Fibroblast of gingiva (primary cell): Measurements from ENCODE around the gene TRIM73.
"Not testable (repeated sequence)": the region's sequence is repeated elsewhere in the genome, so short reads cannot be mapped to it uniquely, and the experiment has no call there.

Source experiments
- DNase-seq: peaks from one replicate; pipeline ENCODE4 v3.0.0-alpha.2; 2011; ENCODE audit warnings: low read depth

Gene TRIM73

DNA sequence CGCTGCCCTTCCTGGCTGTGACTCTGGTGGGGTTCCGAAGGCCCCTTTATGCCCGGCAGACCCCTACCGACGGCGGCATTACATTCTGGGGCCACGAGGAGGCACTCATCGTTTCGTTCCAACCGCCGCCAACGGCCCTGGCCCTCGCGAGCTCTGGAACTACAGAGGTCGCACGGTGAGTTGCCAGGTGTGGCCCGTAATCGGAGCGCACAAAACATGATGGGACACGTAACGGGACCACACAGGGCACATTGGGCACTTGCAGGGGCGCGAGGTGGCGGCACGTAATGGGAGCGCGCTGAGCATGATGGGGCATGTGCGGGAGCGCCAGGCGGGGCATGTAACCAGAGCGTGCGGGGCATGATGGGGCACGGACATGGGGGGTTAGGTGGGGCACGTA lies at the start of gene TRIM73:
Gene TRIM73 (plus strand): TSS at position 301 of the 400 bp plus-strand sequence. CDS start 3,305 bp downstream, outside the sequence.
- not testable (repeated sequence) for DNase-seq

DNA sequence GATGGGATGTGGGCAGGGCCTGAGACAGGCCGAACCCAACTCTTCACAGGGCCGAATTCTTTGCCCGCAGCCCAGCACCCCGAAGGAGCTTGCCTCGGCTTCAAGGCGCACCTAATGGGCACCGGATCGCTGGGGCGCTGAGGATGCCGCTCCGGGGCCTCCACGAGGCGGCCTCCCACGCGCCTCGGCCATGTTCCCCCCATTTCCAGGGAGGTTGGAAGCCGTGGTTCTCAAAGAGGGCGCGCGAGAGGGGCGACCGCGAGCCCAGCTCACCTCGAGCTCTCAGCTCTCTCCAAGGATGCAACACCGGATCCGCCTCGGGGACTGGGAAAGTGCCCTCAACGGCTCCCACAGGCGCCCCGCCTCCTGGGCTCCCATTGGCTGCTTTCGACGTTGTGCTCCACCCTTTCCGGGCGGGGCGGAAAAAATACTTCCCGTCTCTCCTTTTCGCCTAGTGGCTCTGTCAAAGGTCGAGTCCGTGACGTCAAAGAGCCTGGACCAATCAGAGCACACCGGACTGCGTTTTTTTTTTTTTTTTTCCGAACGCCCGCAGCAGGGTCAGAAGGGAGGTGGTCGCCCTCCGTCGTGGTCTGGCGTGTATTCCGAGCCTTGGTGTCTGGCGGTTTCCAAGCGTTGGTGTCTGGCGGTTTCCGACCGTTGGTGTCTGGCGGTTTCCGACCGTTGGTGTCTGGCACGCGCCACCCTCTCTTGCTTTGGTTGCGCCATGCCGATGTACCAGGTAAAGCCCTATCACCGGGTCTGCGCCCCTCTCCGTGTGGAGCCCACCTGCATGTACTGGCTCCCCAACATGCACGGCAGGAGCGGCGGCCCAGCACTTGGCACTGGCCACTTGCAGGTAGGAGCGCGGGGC lies 36.5 kb upstream of the TRIM73 start:
- DNase-seq, result not testable (repeated sequence)

DNA sequence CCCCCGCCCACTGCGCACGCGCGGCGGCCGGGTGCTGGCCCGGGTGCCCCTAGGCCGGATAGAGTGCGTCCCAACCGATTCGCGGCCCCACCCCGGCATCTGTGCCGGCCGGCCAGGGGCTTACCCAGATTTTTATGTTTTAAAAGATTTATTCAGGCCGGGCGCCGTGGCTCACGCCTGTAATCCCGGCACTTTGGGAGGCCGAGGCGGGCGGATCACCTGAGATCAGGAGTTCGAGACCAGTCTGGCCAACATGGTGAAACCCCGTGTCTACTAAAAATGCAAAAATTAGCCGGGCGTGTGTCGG lies 35.9 kb upstream of the TRIM73 start:
- not testable (repeated sequence) for DNase-seq

DNA sequence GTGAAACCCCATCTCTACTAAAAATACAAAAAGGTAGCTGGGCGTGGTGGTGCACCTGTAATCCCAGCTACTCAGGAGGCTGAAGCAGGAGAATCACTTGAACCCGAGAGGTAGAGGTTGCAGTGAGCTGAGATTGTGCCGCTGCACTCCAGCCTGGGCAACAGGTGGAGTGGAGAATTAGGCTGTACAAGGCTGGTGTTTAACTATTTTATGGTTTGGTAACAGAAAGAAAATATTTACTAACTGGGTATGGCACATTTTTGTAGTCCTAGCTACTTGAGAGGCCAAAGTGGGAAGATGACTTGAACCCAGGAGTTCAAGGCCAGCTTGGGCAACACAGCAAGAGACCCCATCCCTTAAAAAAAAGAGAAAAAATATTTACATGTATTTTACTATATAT lies 31.4 kb upstream of the TRIM73 start:
- not testable (repeated sequence) for DNase-seq

- not testable (repeated sequence) for DNase-seq
Observed at GRCh38 chr7:75366643-75367042, 28.8 kb upstream of the TRIM73 start.

DNA sequence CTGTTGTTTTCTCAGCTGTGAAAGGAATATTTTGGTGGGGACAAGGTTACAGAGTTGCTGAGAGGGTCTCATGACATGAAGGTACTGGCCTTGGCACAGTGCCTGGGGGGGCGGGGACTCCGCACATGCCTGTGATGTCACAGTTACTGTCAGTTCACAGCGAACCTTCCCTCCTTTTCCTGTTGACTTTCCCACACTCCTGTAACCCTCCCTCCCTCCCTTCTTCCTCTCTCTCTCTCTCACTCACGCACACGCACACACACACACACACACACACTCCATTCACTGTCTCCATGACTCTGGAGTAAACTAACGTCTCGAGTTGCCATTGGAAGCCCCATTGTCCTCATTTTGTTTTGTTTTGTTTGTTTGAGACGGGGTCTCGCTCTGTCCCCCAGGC lies 28.1 kb upstream of the TRIM73 start:
- DNase-seq, result not testable (repeated sequence)

DNA sequence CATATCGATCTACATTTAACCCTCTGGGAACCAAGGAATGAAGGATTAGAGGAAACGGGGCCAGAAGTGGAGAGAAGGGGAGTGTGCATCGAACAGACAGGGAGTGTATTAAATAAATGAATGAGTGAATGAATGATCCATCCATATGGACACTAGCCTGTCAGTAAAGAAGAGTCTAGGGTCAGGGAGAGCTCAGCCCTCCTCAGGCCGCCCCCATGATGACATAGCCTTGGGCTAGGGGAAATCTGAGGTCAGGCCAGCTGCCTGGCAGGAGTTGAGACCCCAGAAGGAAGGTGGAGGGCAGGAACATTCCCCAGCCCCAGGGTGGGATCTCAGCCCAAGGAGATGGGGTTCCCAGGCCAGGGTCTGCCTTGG lies 21.3 kb upstream of the TRIM73 start:
- DNase-seq, result not testable (repeated sequence)

- not testable (repeated sequence) for DNase-seq
Observed at GRCh38 chr7:75374519-75375317, 20.7 kb upstream of the TRIM73 start.

- DNase-seq, result not testable (repeated sequence)
Observed at GRCh38 chr7:75393194-75393593, 2.2 kb upstream of the TRIM73 start.

- not testable (repeated sequence) for DNase-seq
Observed at GRCh38 chr7:75397865-75398264, 2.4 kb downstream of the TRIM73 start.

DNA sequence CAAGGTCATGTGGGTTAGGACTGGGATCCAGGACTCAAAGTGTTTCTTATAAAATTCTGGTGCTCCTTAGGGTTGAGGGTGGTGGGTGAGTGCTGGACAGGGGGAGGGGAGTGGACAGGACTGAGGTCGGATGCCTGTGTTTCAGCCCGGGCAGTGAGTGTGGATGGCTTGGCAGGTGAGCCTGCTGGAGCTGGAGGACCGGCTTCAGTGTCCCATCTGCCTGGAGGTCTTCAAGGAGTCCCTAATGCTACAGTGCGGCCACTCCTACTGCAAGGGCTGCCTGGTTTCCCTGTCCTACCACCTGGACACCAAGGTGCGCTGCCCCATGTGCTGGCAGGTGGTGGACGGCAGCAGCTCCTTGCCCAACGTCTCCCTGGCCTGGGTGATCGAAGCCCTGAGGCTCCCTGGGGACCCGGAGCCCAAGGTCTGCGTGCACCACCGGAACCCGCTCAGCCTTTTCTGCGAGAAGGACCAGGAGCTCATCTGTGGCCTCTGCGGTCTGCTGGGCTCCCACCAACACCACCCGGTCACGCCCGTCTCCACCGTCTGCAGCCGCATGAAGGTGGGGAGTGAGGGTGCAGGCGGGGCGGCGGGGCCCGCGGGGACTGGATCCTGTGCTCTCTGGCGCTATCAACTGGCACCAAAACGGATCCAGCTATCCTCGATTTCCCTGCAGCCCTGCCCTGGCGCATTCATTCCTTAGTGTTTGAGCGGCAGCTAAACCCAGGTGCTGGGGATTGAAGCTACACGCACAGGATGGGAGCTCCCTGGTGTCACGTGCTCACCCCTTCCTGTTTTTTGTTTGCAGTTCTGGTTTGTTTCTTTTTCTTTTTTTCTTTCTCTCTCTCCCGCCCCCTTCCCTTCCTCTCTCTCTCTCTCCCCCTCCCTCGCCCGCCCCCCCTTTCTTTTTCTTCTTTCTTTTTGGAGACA lies 3.6 kb downstream of the TRIM73 start:
- not testable (repeated sequence) for DNase-seq

- not testable (repeated sequence) for DNase-seq
Observed at GRCh38 chr7:75400575-75400974, 5.1 kb downstream of the TRIM73 start.

DNA sequence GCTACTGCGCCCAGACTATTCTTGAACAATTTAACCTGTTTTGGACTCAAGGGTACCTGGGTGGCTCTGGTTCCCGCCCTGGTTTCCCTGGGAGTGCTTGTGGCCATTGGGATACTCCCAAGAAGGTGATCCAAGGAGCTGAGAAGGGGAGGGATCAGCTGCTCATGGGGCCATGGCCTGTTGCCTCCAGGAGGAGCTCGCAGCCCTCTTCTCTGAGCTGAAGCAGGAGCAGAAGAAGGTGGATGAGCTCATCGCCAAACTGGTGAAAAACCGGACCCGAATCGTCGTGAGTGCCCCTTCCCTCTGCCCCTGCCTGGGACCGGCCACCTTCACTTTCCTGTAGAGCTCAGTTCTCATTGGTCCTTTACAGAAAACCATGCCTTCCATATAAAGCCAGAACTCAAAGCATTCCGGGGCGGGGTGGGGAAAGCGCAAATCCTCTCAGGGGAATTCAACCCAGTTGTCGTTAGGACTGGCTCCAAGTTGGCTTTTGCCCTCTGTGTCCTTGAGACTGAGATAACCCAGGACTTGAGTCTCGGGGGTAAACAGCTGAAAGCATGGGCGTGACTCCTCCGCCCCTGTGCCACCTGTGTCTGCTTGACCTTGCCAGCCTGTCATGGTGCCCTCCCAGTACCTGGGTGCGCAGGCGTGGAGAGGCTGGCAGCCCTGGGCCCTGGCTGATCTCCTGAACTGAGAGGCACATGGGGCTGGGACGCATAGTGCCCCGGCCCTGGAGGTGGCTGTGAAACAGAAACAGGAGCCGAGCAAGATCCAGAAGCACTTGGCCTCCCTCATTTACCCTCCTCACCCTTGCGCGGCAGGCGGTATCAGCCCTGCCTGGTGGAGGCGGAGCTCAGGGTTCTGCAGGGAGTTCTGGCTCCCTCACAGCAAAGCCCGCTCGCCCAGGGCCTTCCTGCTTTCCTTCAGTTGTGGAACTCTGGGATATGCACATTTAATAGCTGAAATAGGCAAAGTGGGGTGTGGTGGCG lies 8.3 kb downstream of the TRIM73 start:
- DNase-seq, result not testable (repeated sequence)

GRCh38 chr7:75404663-75405062 lies 9.2 kb downstream of the TRIM73 start:
- DNase-seq, result not testable (repeated sequence)

DNA sequence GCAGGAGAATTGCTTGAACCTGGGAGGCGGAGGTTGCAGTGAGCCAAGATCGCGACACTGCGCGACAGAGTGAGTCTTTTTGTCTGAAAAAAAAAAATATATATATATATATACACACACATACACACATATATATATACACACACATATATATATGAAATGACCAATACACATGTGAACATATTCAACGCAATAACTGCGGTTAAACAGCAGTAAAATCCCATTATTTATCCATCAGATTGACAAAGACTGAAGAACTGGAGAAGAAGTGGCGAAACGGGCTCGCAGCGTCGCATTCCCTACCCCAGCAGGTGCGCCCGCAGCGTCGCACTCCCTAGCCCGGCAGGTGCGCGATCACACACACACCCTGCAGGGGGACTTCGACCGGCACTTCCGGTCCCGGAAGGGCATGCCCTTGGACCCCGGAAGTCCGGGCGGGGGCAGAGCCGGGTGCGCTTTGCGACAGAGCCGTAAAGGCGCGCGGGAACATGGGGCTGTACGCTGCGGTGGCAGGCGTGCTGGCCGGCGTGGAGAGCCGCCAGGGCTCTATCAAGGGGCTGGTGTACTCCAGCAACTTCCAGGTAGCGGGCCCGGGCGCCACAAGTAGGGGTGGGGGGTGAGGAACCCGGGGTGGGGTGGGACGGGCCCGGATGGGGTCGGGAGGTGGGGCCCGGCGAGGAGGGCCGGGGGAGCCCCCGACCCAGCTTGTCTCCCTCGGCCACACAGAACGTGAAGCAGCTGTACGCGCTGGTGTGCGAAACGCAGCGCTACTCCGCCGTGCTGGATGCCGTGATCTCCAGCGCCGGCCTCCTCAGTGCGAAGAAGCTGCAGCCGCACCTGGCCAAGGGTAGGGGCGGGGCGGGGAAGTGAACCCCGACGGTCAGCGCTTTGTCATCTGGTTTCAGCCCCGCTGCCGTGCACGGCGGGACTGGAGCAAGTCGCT lies 14.7 kb downstream of the TRIM73 start:
- not testable (repeated sequence) for DNase-seq

GRCh38 chr7:75410823-75411173 lies 15.4 kb downstream of the TRIM73 start:
- not testable (repeated sequence) for DNase-seq

GRCh38 chr7:75414204-75414603 lies 18.8 kb downstream of the TRIM73 start:
- not testable (repeated sequence) for DNase-seq

DNA sequence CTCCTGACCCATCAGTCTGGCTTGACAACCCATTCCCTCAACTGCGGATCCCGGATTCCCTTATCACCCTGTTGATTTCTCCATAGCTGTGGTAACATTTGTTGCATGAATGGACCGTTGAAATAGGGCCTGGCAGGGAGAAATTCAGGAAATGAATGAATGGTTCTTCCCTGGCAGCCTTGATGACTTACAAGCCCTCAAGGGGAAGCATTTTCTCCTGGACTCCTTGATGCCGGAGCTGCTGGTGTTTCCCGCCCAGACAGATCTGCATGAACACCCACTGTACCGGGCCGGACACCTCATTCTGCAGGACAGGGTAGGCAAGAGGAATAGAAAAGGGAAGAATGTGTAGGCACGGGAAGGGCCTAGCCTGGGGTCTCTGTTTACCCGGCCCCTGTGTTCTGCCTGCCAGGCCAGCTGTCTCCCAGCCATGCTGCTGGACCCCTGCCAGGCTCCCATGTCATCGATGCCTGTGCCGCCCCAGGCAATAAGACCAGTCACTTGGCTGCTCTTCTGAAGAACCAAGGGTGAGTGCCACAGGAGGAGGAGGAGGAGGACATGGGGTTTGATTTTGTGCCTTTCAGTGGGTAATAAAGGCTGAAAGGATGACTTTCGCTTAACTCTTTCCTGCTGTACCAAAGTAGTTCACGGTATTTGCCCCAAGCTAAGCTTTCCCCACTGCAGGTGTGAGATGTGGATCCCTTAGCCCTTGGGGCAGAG lies 19.4 kb downstream of the TRIM73 start:
- not testable (repeated sequence) for DNase-seq

GRCh38 chr7:75415428-75415817 lies 20.0 kb downstream of the TRIM73 start:
- not testable (repeated sequence) for DNase-seq
